HepG2 (cell line): ENCODE data around the gene ANKRD39. TPM values are rescaled to one million over a fixed set of nuclear protein-coding genes. Genes with fewer than 3 reads are reported as not detected.
A peak's percentile ranks its signal among the peaks of the same experiment; 100 is the strongest.

Source experiments
- EED ChIP-seq: sonication (generic); formaldehyde crosslinking; IDR thresholded peaks from 2 replicates; pipeline ENCODE4 v1.5.0; 2020; ENCODE audit warnings: mild to moderate bottlenecking, missing genetic modification reagents
- FOXA1 ChIP-seq, 2 experiments: fragments of 450-650 bp in 1 of 2; sonication (generic) in 1 of 2; formaldehyde crosslinking in 1 of 2; IDR thresholded peaks; 2 replicates each; pipeline versions ENCODE4 v1.4.0 to v1.6.1; 2016 to 2020; ENCODE audit warnings: missing genetic modification reagents in 1 of 2
- GTF2F1 ChIP-seq: fragments of 150-350 bp; IDR thresholded peaks from 2 replicates; pipeline ENCODE4 v1.6.1; 2014; ENCODE audit warnings: low read length
- RBFOX2 ChIP-seq: fragments of 200-400 bp; formaldehyde crosslinking; IDR thresholded peaks from 2 replicates; pipeline ENCODE4 v1.6.1; 2017; ENCODE audit warnings: low read depth, mild to moderate bottlenecking, low read length
- SMAD1 ChIP-seq: sonication (generic); formaldehyde crosslinking; IDR thresholded peaks from 2 replicates; pipeline ENCODE4 v1.4.0; 2020; ENCODE audit warnings: missing genetic modification reagents, low read depth, mild to moderate bottlenecking, borderline replicate concordance
- TAF15 ChIP-seq: fragments of 200-400 bp; formaldehyde crosslinking; IDR thresholded peaks from one replicate; pipeline ENCODE4 v1.6.1; 2018; ENCODE audit warnings: mild to moderate bottlenecking, low read depth, low read length; ENCODE audit not compliant: poor library complexity, severe bottlenecking
- TBX3 ChIP-seq: fragments of 450-650 bp; IDR thresholded peaks from 2 replicates; pipeline ENCODE4 v1.6.1; 2017; ENCODE audit warnings: antibody characterized with exemption, mild to moderate bottlenecking, inconsistent platforms, borderline replicate concordance
- XRCC5 ChIP-seq: fragments of 200-400 bp; formaldehyde crosslinking; optimal IDR thresholded peaks from 2 replicates; pipeline ENCODE3; 2017; ENCODE audit warnings: mild to moderate bottlenecking, low read length
- ZMYM3 ChIP-seq: sonication (generic); formaldehyde crosslinking; IDR thresholded peaks from 2 replicates; pipeline ENCODE4 v1.5.1; 2020; ENCODE audit warnings: mild to moderate bottlenecking, missing genetic modification reagents
- ZMYM4 ChIP-seq: sonication (generic); formaldehyde crosslinking; IDR thresholded peaks from 2 replicates; pipeline ENCODE4 v1.8.1; 2023; ENCODE audit warnings: mild to moderate bottlenecking, missing genetic modification reagents
- ZNF570 ChIP-seq: sonication (generic); formaldehyde crosslinking; IDR thresholded peaks from 2 replicates; pipeline ENCODE4 v1.4.0; 2020; ENCODE audit warnings: mild to moderate bottlenecking, missing genetic modification reagents, borderline replicate concordance
- ZNF782 ChIP-seq: sonication (generic); formaldehyde crosslinking; IDR thresholded peaks from 2 replicates; pipeline ENCODE4 v1.4.0; 2020; ENCODE audit warnings: missing genetic modification reagents, mild to moderate bottlenecking, borderline replicate concordance
- ZNF841 ChIP-seq: sonication (generic); formaldehyde crosslinking; IDR thresholded peaks from 2 replicates; pipeline ENCODE4 v1.8.1; 2023; ENCODE audit warnings: missing genetic modification reagents, borderline replicate concordance
- ZNF879 ChIP-seq: sonication (generic); formaldehyde crosslinking; IDR thresholded peaks from 2 replicates; pipeline ENCODE4 v1.8.1; 2023; ENCODE audit warnings: missing genetic modification reagents
- polyA plus RNA-seq, 8 experiments: library from polyadenylated mRNA; depleted of rRNA in 3 of 8; stranded (reverse) in 7 of 8; unstranded in 1 of 8; fragments of >200 nt; fragmentation: Illumina TruSeq in 4 of 8; extraction: Trizol in 4 of 8; gene quantifications; 2 replicates each; pipeline versions ENCODE4 v1.2.1 to v1.2.3, GENCODE V29; 2011 to 2016; ENCODE audit warnings: low read depth in 4 of 8, missing spikeins in 1 of 8, mixed read lengths in 1 of 8; ENCODE audit not compliant: insufficient read depth in 1 of 8
- total RNA-seq, 5 experiments: library from RNA; depleted of rRNA; stranded (reverse); fragments of >200 nt; fragmentation: Illumina TruSeq; extraction: Trizol; gene quantifications; 2 replicates each; pipeline ENCODE4 v1.2.3, GENCODE V29; 2016; ENCODE audit warnings: low read depth in 1 of 5
- TF ChIP-seq, protein P1 (sequence below): fragments of 450-650 bp; IDR thresholded peaks from 2 replicates; pipeline ENCODE4 v1.6.1; 2016
- TF ChIP-seq, protein P2 (sequence below): IDR thresholded peaks from 2 replicates; pipeline ENCODE4 v1.6.1; 2016; ENCODE audit warnings: missing compliant biosample characterization, missing genetic modification reagents, borderline replicate concordance
- TF ChIP-seq, protein P3 (sequence below): sonication (generic); formaldehyde crosslinking; IDR thresholded peaks from 2 replicates; pipeline ENCODE4 v1.4.0; 2020; ENCODE audit warnings: missing genetic modification reagents

The ANKRD39 gene
- total and polyA plus RNA-seq, 2 of the 13 experiments (the other 11 are each of a cell fraction or from before 2014, with no cell fraction given), result 23.2 to 24.8 TPM

DNA sequence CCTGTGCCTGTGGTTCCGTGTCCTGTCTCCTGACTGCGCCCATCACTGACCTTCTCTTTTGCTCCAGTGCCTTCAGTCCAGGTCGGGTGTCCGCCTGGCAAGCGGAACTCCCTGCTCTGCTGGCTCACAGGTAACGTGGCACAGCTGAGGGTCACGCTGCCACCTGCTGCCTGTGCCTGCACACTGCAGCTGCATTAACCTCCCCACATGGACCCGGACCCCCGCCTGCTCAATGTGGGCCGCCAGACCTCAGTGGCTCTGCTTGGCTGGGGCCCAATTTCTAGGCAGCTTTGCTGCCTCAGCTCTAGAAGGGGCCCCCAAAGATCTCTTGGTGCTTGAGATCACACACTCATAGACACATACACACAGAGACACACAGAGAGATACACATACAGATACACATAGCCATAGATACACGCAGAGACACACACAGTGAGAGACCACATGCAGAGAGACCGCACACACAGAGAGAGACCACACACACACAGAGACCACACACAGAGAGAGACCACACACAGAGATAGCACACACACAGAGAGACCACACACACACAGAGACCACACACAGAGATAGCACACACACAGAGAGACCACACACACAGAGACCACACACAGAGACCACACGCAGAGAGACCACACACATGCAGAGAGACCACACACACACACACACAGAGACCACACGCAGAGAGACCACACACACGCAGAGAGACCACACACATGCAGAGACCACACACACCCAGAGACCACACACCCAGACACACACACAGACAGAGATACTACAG is 56.6 kb downstream of the ANKRD39 start (continued):
- TF ChIP-seq ZNF879 (CRISPR knock-in tag) (no peak), ZMYM3 (CRISPR knock-in tag) (no peak; the same call in 1 of the 2 replicates), TAF15 (peak; percentile 56), ZMYM4 (CRISPR knock-in tag) (peak; percentile 42; the same call in 1 of the 2 replicates), SMAD1 (CRISPR knock-in tag) (peak; percentile 87; the same call in 1 of the 2 replicates), ZNF570 (CRISPR knock-in tag) (no peak), XRCC5 (peak; percentile 87), ZNF782 (CRISPR knock-in tag) (0 out of 2 replicates have a peak, but pooled peaks have one; percentile 59), TBX3 (peak; percentile 16; the same call in 1 of the 2 replicates), RBFOX2 (no peak), FOXA1 (IDR thresholded peaks at IDR 0.05) (no peak), FOXA1 (CRISPR knock-in tag; IDR thresholded peaks at IDR 0.05) (no peak), EED (CRISPR knock-in tag) (0 out of 2 replicates have a peak, but pooled peaks have one; percentile 11), GTF2F1 (no peak), ZNF841 (no peak)
- TF ChIP-seq, protein P1, sequence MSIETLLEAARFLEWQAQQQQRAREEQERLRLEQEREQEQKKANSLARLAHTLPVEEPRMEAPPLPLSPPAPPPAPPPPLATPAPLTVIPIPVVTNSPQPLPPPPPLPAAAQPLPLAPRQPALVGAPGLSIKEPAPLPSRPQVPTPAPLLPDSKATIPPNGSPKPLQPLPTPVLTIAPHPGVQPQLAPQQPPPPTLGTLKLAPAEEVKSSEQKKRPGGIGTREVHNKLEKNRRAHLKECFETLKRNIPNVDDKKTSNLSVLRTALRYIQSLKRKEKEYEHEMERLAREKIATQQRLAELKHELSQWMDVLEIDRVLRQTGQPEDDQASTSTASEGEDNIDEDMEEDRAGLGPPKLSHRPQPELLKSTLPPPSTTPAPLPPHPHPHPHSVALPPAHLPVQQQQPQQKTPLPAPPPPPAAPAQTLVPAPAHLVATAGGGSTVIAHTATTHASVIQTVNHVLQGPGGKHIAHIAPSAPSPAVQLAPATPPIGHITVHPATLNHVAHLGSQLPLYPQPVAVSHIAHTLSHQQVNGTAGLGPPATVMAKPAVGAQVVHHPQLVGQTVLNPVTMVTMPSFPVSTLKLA, result 0 out of 2 replicates have a peak, but pooled peaks have one; percentile 3
- TF ChIP-seq, protein P2, sequence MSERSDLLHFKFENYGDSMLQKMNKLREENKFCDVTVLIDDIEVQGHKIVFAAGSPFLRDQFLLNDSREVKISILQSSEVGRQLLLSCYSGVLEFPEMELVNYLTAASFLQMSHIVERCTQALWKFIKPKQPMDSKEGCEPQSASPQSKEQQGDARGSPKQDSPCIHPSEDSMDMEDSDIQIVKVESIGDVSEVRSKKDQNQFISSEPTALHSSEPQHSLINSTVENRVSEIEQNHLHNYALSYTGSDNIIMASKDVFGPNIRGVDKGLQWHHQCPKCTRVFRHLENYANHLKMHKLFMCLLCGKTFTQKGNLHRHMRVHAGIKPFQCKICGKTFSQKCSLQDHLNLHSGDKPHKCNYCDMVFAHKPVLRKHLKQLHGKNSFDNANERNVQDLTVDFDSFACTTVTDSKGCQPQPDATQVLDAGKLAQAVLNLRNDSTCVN (CRISPR knock-in tag), result peak; percentile 67; the same call in 1 of the 2 replicates
- TF ChIP-seq, protein P3, sequence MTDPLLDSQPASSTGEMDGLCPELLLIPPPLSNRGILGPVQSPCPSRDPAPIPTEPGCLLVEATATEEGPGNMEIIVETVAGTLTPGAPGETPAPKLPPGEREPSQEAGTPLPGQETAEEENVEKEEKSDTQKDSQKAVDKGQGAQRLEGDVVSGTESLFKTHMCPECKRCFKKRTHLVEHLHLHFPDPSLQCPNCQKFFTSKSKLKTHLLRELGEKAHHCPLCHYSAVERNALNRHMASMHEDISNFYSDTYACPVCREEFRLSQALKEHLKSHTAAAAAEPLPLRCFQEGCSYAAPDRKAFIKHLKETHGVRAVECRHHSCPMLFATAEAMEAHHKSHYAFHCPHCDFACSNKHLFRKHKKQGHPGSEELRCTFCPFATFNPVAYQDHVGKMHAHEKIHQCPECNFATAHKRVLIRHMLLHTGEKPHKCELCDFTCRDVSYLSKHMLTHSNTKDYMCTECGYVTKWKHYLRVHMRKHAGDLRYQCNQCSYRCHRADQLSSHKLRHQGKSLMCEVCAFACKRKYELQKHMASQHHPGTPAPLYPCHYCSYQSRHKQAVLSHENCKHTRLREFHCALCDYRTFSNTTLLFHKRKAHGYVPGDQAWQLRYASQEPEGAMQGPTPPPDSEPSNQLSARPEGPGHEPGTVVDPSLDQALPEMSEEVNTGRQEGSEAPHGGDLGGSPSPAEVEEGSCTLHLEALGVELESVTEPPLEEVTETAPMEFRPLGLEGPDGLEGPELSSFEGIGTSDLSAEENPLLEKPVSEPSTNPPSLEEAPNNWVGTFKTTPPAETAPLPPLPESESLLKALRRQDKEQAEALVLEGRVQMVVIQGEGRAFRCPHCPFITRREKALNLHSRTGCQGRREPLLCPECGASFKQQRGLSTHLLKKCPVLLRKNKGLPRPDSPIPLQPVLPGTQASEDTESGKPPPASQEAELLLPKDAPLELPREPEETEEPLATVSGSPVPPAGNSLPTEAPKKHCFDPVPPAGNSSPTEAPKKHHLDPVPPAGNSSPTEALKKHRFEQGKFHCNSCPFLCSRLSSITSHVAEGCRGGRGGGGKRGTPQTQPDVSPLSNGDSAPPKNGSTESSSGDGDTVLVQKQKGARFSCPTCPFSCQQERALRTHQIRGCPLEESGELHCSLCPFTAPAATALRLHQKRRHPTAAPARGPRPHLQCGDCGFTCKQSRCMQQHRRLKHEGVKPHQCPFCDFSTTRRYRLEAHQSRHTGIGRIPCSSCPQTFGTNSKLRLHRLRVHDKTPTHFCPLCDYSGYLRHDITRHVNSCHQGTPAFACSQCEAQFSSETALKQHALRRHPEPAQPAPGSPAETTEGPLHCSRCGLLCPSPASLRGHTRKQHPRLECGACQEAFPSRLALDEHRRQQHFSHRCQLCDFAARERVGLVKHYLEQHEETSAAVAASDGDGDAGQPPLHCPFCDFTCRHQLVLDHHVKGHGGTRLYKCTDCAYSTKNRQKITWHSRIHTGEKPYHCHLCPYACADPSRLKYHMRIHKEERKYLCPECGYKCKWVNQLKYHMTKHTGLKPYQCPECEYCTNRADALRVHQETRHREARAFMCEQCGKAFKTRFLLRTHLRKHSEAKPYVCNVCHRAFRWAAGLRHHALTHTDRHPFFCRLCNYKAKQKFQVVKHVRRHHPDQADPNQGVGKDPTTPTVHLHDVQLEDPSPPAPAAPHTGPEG (CRISPR knock-in tag), result no peak
